Activated T-cell treated with anti-CD3 and anti-CD28 coated beads for 4 hours (primary cell): Measurements from ENCODE around the gene ZNF232.
"Not testable (repeated sequence)": the region's sequence is repeated elsewhere in the genome, so short reads cannot be mapped to it uniquely, and the experiment has no call there.

Experiments used
- DNase-seq: peaks from one replicate; pipeline ENCODE4 v3.0.0-alpha.2; 2020

Gene ZNF232

DNA sequence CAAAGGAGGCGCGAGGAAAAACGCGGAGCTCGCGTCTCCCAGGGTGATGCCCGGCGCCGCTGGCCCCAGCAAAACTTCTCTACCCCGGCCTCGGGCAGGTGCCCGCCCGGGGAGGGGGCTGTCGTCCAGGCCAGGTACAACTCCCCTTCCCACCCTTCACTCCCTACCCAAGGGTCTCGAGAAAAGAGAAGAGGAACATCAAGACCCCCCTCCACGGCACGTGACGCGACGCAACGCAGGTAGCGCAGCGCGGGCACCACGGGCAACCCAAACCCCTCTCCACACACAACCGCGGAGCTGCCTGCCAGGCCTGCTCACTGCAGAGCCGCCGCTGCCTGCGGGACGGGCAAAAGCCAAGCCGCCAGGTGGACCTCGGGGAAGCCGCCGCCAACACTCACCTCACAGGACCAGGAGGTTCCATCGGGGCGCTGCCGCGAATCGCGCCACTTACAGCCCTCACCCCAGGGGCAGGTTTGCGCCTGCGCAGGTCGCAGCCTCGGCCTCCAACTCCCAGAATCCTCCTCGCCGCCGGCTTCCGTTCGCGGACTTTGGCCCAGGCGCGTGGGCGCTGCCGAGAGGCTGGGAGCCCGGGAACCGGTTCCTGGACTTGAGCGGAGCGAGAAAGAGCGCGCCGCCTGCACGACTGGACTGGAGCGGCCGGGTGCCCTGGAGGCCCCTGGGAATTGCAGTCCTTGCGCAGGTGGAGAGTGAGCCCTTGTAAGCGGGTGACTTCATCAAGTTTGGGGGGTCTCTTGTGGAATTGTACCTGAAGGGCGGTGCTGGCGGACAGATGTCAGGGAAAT is at the start of gene ZNF232:
ZNF232 (minus strand) TSS at position 477 of the 803 bp plus-strand sequence; CDS start at position 421, 56 bp downstream.
- peak; percentile 79 for DNase-seq

DNA sequence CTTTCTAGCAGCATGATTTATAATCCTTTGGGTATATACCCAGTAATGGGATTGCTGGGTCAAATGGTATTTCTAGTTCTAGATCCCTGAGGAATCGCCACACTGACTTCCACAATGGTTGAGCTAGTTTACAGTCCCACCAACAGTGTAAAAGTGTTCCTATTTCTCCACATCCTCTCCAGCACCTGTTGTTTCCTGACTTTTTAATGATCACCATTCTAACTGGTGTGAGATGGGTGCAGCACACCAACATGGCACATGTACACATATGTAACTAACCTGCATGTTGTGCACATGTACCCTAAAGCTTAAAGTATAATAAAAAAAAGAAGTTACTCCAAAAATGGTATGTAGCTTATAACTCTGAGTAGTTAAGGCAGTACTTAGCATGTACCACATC is 49.0 kb upstream of the ZNF232 start:
- DNase-seq: not testable (repeated sequence)

DNA sequence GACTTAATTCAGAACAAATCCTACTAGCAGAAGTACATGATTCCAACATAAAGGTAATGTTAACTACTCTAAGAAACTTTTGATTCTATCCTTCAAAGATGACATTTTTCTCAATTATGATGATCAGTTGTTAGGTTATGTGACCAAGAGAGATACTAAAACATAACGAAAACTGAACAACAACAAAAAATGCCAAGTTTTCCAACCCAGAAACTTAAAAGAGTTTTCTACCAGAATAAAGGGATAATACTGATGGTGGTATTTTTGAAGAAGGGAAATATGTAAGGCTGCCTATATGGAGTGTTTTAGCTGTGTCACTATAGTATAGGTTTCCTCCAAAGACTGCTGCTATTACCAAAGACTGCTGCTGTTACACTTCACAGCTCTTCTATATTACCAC is 34.4 kb upstream of the ZNF232 start:
- not testable (repeated sequence) for DNase-seq

DNA sequence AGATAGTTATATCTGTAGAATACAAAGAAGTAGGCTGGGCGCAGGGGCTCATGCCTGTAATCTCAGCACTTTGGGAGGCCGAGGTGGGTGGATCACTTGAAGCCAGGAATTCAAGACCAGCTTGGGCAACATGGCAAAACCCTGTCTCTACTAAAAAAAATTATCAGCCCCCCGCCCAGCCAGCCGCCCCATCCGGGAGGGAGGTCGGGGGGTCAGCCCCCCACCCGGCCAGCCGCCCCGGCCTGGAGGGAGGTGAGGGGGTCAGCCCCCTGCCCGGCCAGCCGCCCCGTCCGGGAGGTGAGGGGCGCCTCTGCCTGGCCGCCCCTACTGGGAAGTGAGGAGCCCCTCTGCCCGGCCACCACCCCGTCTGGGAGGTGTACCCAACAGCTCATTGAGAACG is 31.2 kb upstream of the ZNF232 start:
- DNase-seq: not testable (repeated sequence)

DNA sequence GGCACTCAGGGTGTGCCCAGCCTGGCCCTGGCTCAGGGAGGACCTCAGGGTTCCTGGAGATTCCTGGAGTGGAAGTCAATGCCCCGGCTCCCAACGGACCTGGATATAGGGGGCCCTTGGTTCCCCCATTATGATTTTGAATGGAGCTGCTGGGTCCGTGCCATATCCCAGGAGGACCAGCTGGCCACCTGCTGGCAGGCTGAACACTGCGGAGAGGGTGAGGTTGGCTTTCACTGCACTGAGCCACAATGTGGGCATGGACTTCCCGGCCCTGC is 27.7 kb upstream of the ZNF232 start:
- DNase-seq: no peak

DNA sequence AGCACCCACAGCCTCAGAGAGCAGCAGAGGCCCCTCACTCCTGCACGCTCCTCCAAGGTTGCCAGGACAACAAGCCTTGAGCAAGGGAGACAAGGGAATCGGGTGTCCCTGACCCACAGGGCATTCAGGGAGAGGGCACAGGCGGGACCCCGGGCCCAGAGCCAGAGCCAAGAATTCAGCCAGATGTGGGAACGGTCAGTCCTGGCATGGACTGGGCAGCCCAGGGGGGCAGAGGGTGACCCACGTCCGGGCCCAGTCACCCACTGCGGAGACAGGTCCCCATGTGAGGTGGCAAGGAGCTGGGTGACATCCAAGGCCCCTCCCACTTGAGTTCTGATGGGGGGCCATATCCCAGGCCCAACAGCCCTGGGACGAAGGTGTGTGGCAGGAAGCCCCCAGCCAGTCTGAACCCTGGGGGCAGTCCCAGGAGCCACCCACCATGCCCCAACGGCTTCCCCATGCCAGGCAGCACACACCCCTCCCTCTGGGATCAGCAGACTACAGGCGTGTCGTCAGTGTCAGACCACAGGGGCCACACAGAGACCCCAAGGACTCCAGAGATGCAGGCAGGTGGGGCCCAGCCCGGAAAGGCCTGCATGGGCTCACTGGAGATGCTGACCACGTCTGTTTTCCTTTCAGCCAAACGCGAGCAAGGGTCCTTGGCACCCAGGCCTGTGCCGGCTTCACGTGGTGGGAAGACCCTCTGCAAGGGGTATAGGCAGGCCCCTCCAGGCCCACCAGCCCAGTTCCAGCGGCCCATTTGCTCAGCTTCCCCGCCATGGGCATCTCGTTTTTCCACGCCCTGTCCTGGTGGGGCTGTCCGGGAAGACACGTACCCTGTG is 27.2 kb upstream of the ZNF232 start:
- DNase-seq: no peak

DNA sequence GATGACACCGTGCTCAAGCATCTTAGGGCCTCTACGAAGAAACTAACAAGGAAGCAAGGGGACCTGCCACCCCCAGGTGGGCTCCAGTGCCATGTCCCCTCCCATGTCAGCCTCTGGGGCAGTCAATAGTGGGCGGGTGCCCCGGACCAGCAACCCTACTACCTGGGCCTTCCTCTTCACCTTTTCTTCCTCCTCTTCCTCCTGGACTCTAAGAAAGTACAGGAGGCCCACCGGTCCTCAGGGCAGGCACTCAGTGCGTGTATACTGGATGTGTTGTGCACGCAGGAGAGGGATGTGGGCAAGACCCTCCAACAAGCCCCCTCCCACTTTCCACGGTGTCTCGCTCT is 26.5 kb upstream of the ZNF232 start:
- not testable (repeated sequence) for DNase-seq

DNA sequence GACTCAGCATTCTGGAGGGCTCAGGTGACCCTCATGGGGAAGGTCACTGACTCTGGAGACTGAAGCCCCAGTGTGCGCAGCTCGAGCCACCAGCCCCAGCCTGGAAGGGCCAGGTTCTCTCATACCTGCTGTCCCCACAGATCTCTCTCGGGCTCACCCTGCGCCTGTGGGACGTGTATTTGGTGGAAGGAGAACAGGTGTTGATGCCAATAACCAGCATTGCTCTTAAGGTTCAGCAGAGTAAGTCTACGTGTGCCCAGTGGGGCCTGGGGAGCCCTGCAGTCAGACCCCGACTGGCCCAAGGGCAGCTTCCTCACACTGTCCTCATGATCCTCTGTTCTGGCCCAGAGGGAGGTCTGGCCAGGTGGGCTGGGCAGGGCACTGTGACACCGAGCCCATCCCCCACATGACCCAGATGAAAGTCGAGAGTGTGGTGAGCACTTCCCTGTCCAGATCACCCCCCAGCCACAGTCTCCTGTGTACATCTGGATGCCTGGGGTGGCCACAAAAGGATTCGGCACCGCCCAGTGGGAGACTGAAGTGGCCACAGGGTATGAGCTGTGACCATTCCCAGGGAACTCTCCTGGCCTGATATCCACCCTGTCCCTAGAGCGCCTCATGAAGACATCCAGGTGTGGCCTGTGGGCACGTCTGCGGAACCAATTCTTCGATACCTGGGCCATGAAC is 26.0 kb upstream of the ZNF232 start:
- DNase-seq: not testable (repeated sequence)

DNA sequence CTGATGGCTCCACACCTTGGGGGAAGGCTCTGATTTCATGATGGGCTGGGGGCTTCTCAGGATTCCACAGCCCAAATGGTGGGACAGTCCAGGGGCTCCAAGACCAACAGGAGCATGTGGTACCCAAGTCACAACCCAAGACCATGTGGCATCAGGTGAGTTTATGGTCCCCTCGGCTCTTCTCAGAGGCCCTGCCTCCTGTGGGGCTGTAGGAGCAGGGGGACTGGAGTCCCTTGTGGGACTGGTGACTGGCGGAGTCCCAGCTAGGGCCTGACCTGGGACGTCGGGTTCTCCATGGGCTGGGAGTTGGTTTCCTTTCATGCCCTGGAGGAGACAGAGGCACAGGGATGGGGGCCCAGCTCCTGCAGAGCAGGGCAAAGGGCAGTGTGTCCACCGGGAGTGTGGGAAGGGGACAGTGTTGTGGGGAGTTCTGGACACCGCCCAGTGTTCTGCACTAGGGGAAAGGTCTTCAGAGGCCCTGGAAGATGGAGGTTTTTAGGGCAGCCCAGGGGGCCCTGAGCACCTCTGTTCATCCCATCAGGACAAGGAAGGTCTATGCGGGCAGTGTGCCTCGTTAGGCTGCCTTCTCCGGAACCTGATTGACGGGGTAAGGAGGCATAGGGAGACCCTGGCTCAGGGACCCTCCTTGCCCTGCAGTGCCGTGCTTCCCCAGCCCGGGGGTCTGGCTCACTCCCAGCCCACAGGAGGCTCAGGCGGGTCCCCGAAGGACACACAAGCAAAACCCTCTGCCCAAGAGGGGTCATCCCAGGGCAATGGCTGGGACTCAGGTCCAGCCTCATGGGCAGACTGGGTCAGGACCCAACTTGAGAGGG is 25.1 kb upstream of the ZNF232 start:
- not testable (repeated sequence) for DNase-seq

DNA sequence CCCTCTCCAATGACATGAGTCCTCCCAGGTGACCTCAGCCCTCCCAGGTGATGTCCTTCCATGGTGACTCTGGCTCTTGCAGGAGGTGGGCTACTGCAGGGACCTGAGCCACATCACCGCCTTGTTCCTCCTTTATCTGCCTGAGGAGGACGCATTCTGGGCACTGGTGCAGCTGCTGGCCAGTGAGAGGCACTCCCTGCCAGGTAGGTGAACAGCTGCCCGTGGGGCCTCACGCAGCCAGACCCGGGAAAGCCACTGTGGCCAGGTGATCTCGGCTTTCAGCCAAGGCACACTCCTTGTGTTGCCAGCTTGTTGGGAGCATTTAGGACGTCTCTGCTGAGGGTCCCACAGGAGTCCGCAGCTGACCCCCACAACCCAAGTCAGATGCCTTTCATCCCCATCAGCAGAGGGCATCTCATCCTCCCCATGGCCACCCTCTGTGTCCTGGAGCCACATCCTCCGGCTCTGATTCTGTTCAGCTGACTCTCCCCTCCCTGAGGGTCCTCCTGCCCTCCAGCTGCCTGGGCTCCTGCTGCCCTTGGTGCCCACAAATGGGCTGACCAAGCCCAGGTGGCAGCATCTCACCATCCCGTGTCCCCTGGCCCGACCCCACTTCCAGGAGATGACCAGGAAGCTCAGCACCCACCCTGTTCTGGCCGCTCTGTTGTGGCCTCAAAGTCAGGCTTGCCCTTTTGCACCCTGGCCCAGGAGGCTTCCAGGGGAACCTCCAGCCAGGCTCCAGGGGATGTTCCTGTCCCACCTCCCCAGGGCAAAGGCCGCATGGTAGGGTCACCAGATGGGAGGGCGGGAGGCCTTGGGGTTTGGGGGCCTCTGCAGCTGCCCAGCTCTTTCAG is 24.3 kb upstream of the ZNF232 start:
- DNase-seq: no peak

DNA sequence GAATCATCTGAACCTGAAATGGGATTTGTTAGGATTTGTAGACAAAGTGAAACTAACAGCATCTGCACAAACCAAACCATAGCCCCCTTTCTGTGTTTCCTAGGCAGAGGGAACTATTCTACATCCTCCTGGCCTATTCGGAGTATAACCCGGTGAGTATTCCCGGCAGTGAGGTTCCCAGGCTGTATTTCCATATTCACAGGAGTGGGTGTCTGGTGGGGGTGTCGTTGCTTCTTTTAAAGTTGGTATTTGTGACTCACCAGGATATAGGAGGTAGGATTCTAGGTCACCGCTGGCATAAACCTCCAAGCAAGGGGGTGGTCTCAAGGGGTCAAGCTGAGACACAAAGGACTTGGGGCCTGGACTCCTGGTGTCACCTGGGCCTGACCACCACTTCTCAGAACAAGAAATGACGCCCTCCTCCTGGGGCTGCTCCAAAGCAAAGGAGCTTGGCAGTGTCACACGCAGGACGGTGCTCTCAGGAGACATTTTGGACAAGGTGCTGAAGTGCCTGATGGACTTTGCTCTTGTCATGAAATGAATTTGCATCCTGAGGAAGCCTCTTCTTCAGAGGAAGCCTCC is 23.5 kb upstream of the ZNF232 start:
- not testable (repeated sequence) for DNase-seq

DNA sequence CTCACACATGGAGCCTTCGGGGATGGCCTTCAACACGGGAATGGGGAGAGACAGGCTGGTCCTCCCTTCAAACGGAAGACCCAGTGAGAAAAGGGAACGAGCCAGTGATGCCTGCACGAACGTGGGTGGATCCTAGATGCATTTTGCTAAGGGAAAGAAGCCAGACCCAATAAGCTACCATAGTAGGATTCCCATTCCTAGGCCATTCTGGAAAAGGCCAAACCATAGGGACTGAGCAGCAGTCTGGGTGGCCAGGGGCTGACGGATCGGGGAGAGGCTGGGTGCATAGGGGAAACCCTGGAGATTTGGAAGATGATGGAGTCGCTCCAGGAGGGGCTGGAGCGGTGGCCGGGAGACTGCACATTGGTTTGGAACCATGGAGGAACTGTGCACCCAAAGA is 22.9 kb upstream of the ZNF232 start:
- not testable (repeated sequence) for DNase-seq

DNA sequence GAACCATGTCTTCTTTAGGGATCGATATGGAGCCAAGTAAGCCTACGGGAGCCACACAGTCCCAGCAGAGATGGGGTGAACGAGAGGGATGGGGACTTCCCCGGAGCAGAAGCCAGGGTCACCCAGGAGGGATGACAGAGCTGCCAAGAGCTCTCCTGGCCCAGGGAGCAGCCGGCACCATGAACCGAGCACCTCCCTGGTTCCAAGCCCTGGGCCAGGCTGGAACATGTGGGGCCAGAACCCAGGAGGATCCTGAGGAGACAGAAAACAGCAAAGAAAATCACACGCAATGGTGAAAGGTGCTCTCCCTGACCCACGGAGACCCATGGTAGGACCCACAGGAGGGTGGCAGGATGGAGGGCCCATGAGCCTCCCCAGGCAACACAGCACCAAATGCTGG is 22.3 kb upstream of the ZNF232 start:
- not testable (repeated sequence) for DNase-seq

DNA sequence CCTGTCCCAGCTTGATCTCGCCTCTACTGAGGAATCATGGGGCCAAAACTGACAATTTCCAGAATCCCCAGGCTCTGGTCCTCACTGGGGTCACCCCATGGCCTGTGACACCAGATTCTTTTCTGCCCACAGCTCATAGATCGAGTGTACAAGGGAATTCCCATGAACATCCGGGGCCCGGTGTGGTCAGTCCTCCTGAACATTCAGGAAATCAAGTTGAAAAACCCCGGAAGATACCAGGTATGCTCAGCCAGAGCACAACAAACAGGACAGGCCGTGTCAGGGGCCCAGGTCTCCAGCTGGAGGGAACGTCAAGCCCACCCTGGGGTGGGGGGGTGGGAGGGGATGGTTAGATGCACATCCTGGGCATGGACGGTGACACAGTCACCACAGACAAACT is 21.6 kb upstream of the ZNF232 start:
- no peak for DNase-seq

DNA sequence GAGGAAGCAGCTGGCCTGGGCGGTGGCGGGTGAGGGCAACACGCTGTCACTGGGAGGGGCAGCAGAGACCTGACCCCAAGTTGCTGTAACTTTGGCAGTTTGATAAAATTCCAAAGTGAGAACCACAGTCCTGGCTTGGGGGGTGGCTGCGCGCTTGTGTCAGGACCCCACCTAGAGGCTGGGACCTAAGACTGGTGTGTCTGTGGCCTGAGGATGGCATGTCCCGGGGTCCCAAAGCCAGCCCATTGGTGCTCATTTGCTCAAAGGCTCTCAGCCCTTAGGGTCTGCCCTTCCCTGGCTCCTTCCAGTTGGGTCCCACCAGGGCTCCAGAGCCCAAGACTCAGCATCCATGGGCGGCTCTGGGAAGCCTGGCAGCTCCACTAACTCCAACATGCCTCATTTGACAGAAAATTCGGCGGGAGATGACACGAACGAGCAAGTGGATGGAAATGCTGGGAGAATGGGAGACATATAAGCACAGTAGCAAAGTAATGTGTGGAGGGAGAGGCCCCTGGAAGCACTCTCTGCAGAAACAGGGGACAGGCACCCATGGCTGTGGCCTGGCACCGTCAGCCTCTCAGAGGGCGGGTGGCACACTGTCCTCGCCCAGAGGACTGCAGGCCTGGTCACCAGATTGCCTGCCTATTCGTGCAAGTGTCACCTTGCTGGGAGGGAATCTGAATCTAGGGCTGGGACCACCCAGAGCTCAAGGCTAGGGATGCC is 21.0 kb upstream of the ZNF232 start:
- not testable (repeated sequence) for DNase-seq

DNA sequence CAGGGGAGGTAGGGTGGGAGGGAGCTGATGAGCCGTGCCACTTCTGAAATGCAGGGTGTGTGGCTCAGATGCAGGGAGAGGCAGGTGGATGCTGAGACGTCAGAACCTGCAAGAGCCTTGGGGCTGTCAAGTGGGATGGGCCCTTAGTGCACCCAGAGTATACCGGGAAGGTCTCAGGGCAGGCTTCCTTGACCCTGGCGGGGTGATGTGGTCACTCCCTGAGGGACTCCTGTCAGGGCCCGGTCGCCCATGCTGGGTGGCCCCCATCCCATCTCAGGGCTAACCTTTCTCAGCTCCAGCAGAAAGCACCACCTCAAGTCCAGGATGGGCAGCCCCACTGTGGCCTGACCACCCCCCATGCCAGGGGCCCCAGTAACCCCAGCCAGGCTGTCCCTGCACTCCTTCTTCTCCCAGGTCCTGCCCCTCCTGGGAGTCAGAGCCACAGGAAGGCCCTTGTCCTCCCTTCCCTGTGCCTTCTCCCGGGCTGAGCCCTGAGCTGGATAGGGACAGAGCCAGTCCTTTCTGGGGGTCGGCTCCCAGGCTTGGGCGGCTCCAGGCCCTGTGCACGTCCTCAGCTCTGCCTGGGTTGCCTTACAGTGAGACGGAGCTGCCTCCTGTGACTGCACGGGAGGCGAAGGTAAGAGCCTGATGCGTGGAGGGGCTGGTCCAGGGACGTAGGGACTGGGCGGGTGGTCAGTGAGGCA is 20.3 kb upstream of the ZNF232 start:
- DNase-seq: not testable (repeated sequence)

DNA sequence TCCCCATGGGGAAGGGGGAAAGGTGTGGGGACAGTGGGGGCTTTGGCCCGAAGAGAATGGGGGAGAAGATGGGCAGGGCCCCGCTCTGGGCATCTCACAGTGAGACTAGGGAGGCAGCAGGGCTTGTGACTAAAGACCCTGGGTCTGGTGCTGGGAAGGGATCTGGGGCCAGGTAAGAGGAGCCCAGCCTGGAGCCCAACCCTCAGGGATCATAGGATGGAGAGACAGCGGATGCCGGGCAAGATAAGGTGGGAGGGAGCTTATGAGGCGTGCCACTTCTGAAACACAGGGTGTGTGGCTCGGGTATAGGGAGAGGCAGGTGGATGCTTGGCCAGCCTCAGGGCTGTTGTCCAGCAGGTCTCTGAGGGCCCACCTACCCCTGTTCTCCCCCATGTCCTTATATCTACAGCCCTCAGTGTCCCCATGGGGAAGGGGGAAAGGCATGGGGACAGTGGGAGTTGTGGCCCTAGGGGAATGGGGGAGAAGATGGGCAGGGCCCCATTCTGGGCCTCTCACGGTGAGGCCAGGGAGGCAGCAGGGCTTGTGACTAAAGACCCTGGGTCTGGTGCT is 19.6 kb upstream of the ZNF232 start:
- DNase-seq: no peak

DNA sequence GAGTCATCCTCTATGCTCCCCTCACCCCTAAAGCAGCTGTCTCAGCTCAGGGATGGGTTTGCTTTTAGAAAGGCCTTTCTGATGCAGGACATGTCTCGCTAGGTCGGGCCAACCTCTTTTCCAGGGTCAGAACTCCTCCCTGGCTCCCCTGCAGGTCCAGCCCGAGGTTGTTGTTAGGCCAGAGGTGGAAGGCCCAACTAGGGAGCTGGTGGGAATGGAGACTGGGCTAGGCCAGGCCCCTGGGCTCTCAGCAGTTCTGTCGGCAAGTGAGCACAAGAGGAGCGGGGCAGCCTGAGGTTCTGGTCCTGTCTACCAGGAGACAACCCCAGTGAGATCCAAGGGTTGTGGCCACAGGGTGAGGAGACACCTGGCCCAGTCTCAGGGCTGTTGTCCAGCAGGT is 19.0 kb upstream of the ZNF232 start:
- DNase-seq: not testable (repeated sequence)

DNA sequence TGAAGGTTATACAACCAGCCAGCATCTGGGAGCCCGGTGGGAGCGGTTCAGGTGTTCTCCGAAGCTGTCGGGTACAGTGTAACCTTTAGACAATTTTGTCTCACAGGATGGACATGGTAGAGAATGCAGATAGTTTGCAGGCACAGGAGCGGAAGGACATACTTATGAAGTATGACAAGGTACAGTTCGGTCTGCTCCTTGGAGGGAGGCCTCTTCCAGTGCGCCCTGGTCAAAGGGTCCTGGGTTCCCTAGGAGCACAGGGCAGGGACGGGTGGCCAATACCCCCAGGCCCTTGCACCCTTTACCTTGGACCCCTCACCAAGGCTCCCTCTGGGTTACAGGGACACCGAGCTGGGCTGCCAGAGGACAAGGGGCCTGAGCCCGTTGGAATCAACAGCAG is 18.6 kb upstream of the ZNF232 start:
- DNase-seq: not testable (repeated sequence)

DNA sequence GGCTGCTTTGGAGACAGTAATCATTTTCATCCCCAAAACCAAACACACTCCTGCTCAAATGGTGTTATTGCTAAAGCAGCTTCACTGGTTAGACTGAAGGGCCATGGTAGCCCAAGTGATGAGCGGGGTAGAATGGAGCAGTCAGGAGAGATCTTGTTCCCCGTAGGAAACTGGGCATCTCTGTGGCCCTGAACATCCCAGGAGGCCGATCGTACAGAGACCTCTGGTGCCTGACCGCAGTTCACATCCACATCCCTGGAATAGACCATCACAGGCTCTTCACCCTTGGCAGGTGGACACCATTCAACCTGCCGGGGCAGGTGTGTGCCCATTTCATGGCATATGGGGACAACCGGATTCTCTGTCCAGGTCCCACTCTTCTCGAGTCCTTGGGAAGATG is 18.1 kb upstream of the ZNF232 start:
- not testable (repeated sequence) for DNase-seq
